GDM1 (cell line): Measurements from ENCODE around the gene KCNQ5.
A peak's percentile ranks its signal among the peaks of the same experiment; 100 is the strongest.

Experiments used
- DNase-seq: peaks from one replicate; lab custom pipeline; 2025; lab: John Stamatoyannopoulos, UW

Gene KCNQ5

GRCh38 chr6:72742001-72742673, 120.3 kb downstream of the KCNQ5 start:
- no peak for DNase-seq

GRCh38 chr6:72746276-72746675, 124.4 kb downstream of the KCNQ5 start:
- DNase-seq = no peak

DNA sequence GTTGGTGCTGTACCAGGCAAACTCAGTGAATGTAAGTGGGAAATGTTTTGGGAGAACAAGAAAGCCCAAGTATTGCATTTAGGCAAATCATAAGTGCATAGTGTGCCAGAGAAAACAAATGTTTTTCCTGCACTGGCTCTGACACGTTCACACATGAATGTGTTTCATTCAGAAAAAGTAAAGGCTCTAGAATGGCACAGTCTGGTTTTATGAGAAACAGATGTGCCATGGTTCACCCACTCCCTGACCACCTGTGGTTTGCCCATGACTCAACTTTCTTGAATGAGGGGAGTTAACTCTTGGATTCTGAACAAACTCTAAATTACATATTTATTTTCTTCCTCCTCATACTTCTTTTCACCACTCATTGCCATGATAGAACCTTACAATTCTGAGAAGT, 126.9 kb downstream of the KCNQ5 start:
- peak; percentile 1 for DNase-seq

GRCh38 chr6:72755752-72756151, 133.9 kb downstream of the KCNQ5 start:
- DNase-seq = no peak

DNA sequence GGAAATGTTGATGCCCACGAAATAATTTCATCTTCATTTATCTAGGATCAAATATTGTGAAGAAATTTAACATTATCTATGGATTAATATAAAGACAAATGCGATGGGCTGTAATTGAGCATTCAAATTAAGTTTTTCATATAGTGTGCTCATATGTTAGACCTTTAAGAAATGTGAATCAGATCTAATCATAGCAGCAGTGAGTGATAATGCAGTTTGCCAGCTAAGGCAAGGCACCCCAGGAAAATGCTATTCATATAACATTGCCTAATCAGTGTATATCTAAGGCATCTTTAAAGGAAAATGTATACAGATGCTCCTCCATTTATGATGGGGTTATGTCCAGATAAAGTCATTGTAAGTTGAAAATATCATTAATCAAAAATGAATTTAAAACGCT, 135.2 kb downstream of the KCNQ5 start:
- no peak for DNase-seq

- DNase-seq = no peak
Measured at GRCh38 chr6:72757926-72758325, 136.1 kb downstream of the KCNQ5 start.

- no peak for DNase-seq
Measured at GRCh38 chr6:72758901-72759300, 137.0 kb downstream of the KCNQ5 start.

DNA sequence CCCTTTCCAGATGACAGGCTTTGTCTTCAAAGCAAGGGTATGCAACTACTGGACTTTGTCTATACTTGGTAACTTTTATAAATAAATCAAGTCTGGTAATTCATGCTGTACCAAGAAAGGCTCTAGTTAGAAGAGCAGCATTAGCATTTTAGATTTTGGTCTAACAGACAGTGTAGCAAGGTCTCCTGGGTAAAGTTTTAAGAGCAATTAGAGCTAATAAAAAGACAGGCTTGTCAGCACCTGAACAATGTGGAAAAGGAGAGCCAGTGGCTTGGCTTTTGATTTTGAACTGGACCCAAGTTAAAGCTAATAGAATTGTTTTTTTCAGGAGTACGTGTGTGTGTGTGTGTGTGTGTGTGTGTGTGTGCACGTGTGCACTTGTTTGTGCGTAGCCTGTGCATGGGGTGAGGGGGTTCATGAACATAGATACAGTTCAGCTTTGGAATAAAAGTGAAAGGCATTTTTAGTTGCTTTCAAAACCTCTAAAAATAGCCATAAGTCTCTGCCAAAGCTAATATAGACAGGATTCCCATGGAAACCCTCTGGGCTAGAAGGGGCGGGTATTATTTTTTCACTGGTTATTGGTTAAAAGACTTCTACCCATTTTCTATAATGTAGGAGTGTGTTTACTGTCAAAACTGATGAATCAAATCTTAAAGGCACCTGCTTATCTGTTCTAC, 138.4 kb downstream of the KCNQ5 start:
- no peak for DNase-seq

DNA sequence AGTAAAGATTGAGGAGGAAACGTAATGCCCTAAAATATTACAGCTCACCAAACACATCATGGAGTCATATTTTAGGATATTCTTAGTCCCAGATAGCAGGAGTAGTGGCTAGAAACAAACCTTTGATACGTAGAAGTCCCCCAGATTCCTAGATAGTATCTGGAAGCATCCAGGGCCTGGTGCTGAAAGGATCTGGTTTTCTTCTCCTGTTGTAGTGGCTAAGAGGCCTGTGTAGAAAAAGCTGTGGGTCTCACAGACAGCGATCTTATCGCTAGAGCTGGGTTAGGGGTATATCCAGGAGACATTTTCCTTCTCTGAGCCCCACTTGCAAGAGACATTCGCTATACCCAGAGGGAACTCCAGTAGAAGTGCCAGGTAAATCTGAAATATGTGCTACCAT, 139.9 kb downstream of the KCNQ5 start:
- no peak for DNase-seq

GRCh38 chr6:72769459-72770125, 147.7 kb downstream of the KCNQ5 start:
- no peak for DNase-seq

- DNase-seq = no peak
Measured at GRCh38 chr6:72770959-72771358, 149.1 kb downstream of the KCNQ5 start.

DNA sequence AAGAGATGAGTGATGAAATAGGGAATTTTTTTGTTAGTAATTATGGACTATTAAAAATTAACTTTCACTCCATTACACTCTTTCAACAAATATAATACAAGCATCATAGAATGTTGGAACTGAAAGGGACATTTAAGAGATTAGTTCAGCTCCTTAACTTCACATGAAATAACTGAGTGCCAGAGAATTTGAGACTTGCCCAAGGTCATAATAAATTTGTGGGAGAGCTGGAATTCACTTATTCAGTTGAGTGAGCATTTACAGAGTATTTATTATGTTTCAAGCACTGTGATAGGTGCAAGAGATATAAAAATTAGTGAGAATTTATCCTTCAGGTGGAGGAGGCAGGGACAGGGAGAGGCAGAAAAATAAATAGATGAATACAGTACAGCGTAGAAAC, 154.6 kb downstream of the KCNQ5 start:
- no peak for DNase-seq

DNA sequence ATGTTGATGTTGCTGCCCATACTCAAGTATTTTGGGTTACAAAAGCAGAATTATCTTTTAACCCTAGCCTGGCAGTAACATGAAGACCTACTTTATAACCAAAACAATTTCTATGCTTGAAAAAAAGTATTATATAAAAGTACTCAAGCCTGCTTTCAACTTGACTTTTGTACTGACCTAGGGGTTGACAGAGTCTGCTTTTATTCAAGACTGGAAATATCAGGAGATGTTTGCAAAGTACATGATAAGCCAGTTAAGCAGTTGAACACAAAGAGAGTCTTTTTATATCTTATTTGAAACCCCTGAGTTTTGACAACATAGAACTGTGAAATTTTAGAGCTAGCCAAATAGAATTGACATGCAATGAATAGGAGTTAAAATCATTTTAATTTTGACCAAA, 159.8 kb downstream of the KCNQ5 start:
- DNase-seq = no peak

DNA sequence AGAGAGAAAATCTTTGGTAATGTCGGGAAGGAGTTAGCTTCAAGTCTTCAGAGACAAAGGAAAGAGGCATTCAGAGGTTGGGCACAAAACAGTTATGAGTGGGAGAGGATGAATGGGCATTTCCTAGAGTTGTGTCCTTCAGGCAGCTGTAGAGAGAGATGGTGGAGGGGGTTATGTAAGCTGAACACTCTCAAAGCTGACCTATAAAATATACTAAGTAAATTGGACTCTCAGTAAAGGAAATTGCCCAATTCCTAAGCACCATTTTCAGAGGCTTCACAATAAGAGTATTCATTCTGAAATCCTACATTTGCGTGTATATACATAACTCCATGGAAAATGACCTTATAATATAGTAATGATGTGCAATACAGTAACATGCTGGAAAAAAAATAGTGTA, 161.2 kb downstream of the KCNQ5 start:
- DNase-seq = no peak

- DNase-seq = no peak
Measured at GRCh38 chr6:72783666-72784065, 161.8 kb downstream of the KCNQ5 start.

GRCh38 chr6:72784071-72784470, 162.2 kb downstream of the KCNQ5 start:
- DNase-seq = no peak

GRCh38 chr6:72784581-72784980, 162.7 kb downstream of the KCNQ5 start:
- DNase-seq = no peak

GRCh38 chr6:72787391-72788031, 165.6 kb downstream of the KCNQ5 start:
- no peak for DNase-seq

DNA sequence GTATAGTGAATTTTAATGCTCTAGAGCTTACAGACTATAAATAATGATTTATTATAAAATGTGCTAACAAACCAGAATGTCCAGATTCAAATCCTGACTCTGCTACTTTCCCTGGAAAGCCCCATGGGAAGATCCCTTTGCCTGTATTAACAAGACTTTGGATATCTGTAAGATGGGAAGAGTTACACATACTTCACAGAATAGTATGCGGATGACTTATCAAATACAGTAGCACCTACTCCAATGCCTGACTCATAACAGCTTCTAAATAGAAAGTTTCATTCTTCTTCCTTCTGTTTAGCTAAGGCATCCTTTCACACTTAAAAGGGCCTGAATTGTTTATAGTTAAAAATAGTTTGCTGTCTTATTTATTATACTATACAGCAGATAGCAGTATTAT, 166.3 kb downstream of the KCNQ5 start:
- no peak for DNase-seq

GRCh38 chr6:72789145-72789544, 167.3 kb downstream of the KCNQ5 start:
- DNase-seq = no peak

DNA sequence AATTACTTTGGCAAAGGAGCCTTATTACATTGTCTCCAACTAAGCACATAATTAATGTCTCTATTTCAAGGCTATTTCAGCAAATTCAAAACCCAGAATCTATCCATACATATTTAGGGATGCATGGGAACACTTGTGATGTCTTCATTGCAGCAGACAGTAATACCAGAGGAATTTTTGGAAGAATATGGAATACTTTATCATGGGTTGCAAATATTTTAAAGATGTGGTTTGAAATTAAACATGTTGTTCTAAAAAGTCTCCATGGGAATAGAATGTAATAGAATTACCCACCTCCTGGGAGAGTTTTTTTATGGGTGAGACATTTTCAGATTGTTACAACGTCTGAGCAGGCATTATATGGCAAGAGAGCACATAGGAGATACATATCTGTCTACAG, 170.8 kb downstream of the KCNQ5 start:
- no peak for DNase-seq

GRCh38 chr6:72793641-72794395, 172.0 kb downstream of the KCNQ5 start:
- DNase-seq = no peak
